Measurements from ENCODE around the gene LYST. TPM values are rescaled to one million over a fixed set of nuclear protein-coding genes. Genes with fewer than 3 reads are reported as not detected.
"Not testable (repeated sequence)": the region's sequence is repeated elsewhere in the genome, so short reads cannot be mapped to it uniquely, and the experiment has no call there.

Gene LYST
- total RNA-seq, 2 experiments from 2014 or later, result 4.0 to 8.2 TPM

- H3K27ac ChIP-seq (ENCODE audit: low read depth, low read length, poor library complexity, severe bottlenecking), result no peak overlapping the region
- H3K4me1 ChIP-seq (ENCODE audit: insufficient read depth, low read length, poor library complexity, severe bottlenecking), result no peaks in the 10 kb centered on the region
- no peaks in the 10 kb centered on the region for H3K9me2 ChIP-seq (ENCODE audit: insufficient read depth, low read length)
- no peak overlapping the region for H2AFZ ChIP-seq (ENCODE audit: low read length)
- no peak overlapping the region for H3K4me2 ChIP-seq (ENCODE audit: low read length)
- POLR2A ChIA-PET, result no interaction called here
- TF ChIP-seq EZH2phosphoT487 (IDR thresholded peaks at IDR 0.05; ENCODE audit: borderline replicate concordance, low read depth, low read length), result no peak
- no peak for TF ChIP-seq CTCF (conservative IDR thresholded peaks at IDR 0.05; ENCODE audit: low read length)
- no TSS peak for BruUV-seq (replicated peaks)
- H4K20me1 ChIP-seq (ENCODE audit: insufficient read depth, low read length), result no peaks in the 10 kb centered on the region
- intact Hi-C loops (cut with micrococcal nuclease; ENCODE audit: unreplicated experiment), result no loop called here
- no peak overlapping the region for H3K4me3 ChIP-seq (ENCODE audit: low read depth, low read length, poor library complexity, severe bottlenecking)
- H3K36me3 ChIP-seq (ENCODE audit: insufficient read depth, low read length), result no peaks in the 10 kb centered on the region
- no peaks in the 10 kb centered on the region for H3K9me3 ChIP-seq (ENCODE audit: low read length)
- DNase-seq (ENCODE audit: low spot score), result no peak
- CTCF ChIA-PET (ENCODE audit: unreplicated experiment), result no interaction called here
- no peaks in the 10 kb centered on the region for H3K79me2 ChIP-seq (ENCODE audit: insufficient read depth, low read depth, low read length)
These were observed 241.4 kb downstream of the LYST start for GRCh38 chr1:235625340-235625739.

- DNase-seq (ENCODE audit: low spot score), result no peak
- no peaks in the 10 kb centered on the region for H3K9me3 ChIP-seq (ENCODE audit: low read length)
- H3K4me1 ChIP-seq (ENCODE audit: insufficient read depth, low read length, poor library complexity, severe bottlenecking), result no peaks in the 10 kb centered on the region
- no peak overlapping the region for H2AFZ ChIP-seq (ENCODE audit: low read length)
- POLR2A ChIA-PET, result interaction anchor here (1.0 kb wide), 1 partner anchor 235 kb away, joined by 3 read pairs; no protein-coding TSS in a partner anchor
- no TSS peak for BruUV-seq (replicated peaks)
- no peaks in the 10 kb centered on the region for H3K9me2 ChIP-seq (ENCODE audit: insufficient read depth, low read length)
- H3K79me2 ChIP-seq (ENCODE audit: insufficient read depth, low read depth, low read length), result no peaks in the 10 kb centered on the region
- H4K20me1 ChIP-seq (ENCODE audit: insufficient read depth, low read length), result no peaks in the 10 kb centered on the region
- no peak for TF ChIP-seq CTCF (conservative IDR thresholded peaks at IDR 0.05; ENCODE audit: low read length)
- no peak for TF ChIP-seq EZH2phosphoT487 (IDR thresholded peaks at IDR 0.05; ENCODE audit: borderline replicate concordance, low read depth, low read length)
- no peaks in the 10 kb centered on the region for H3K36me3 ChIP-seq (ENCODE audit: insufficient read depth, low read length)
- no peak overlapping the region for H3K4me2 ChIP-seq (ENCODE audit: low read length)
- CTCF ChIA-PET (ENCODE audit: unreplicated experiment), result no interaction called here
- no peak overlapping the region for H3K27ac ChIP-seq (ENCODE audit: low read depth, low read length, poor library complexity, severe bottlenecking)
- intact Hi-C loops (cut with micrococcal nuclease; ENCODE audit: unreplicated experiment), result no loop called here
- H3K4me3 ChIP-seq (ENCODE audit: low read depth, low read length, poor library complexity, severe bottlenecking), result no peak overlapping the region
These were observed 241.9 kb downstream of the LYST start for GRCh38 chr1:235624721-235625333.

DNA sequence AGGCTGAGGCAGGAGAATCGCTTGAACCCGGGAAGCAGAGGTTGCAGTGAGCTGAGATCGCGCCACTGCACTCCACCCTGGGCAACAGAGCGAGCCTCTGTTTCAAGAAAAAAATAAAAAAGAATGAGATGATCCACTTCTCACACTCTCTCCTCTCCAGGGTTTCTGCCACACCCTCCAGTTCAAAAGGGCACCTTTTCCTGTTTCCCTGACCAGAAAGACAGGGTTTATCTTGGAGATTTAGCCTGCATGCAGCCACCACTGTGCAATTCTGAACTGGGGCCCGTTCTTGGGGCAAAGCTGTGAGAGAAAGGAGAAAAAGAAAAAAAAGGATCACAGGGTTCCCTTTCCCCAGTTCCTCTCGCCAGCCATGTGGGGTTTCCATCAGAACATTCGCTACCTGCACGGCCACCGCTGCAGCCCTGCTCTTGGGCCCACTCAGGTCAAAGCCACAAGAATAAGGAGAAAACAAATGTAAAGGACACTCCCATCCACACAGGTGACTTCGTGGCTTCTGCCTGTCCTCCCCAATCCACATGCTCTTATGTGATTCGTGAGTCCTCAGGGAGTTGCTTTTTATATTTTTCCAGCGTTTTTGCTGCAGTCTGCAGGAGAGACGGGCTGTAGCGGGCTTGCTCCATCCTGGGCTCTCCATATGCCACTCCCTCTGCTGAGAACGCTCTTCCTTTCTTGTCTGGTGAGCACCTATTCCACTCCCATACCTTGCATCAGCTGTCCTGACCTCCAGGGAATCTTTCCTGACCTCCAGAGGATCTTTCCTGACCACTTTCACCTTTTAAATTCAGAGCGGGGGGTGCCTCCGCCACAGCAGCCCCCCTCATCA lies 243.5 kb downstream of the LYST start:
- intact Hi-C loops (cut with micrococcal nuclease; ENCODE audit: unreplicated experiment), result no loop called here
- H4K20me1 ChIP-seq (ENCODE audit: insufficient read depth, low read length), result no peaks in the 10 kb centered on the region
- ChIA-PET CTCF (ENCODE audit: unreplicated experiment) (no interaction called here), POLR2A (no interaction called here)
- BruUV-seq (replicated peaks), result no TSS peak
- no peak for DNase-seq (ENCODE audit: low spot score)
- no peak overlapping the region for H3K4me2 ChIP-seq (ENCODE audit: low read length)
- H3K36me3 ChIP-seq (ENCODE audit: insufficient read depth, low read length), result no peaks in the 10 kb centered on the region
- H2AFZ ChIP-seq (ENCODE audit: low read length), result no peak overlapping the region
- H3K4me1 ChIP-seq (ENCODE audit: insufficient read depth, low read length, poor library complexity, severe bottlenecking), result no peaks in the 10 kb centered on the region
- H3K9me2 ChIP-seq (ENCODE audit: insufficient read depth, low read length), result no peaks in the 10 kb centered on the region
- H3K9me3 ChIP-seq (ENCODE audit: low read length), result no peaks in the 10 kb centered on the region
- H3K4me3 ChIP-seq (ENCODE audit: low read depth, low read length, poor library complexity, severe bottlenecking), result no peak overlapping the region
- no peak overlapping the region for H3K27ac ChIP-seq (ENCODE audit: low read depth, low read length, poor library complexity, severe bottlenecking)
- TF ChIP-seq EZH2phosphoT487 (IDR thresholded peaks at IDR 0.05; ENCODE audit: borderline replicate concordance, low read depth, low read length) (no peak), CTCF (conservative IDR thresholded peaks at IDR 0.05; ENCODE audit: low read length) (no peak)
- H3K79me2 ChIP-seq (ENCODE audit: insufficient read depth, low read depth, low read length), result no peaks in the 10 kb centered on the region

- H3K27ac ChIP-seq (ENCODE audit: low read depth, low read length, poor library complexity, severe bottlenecking); H3K79me2 ChIP-seq (ENCODE audit: insufficient read depth, low read depth, low read length); H4K20me1 ChIP-seq (ENCODE audit: insufficient read depth, low read length); H3K4me3 ChIP-seq (ENCODE audit: low read depth, low read length, poor library complexity, severe bottlenecking); H3K4me2 ChIP-seq (ENCODE audit: low read length); H3K9me2 ChIP-seq (ENCODE audit: insufficient read depth, low read length); intact Hi-C loops (cut with micrococcal nuclease; ENCODE audit: unreplicated experiment); BruUV-seq (replicated peaks); H3K36me3 ChIP-seq (ENCODE audit: insufficient read depth, low read length); H3K9me3 ChIP-seq (ENCODE audit: low read length); H2AFZ ChIP-seq (ENCODE audit: low read length); DNase-seq (ENCODE audit: low spot score); H3K4me1 ChIP-seq (ENCODE audit: insufficient read depth, low read length, poor library complexity, severe bottlenecking): not testable (repeated sequence)
- ChIA-PET POLR2A (interaction anchor here (0.7 kb wide), 1 partner anchor 103 kb away, joined by 4 read pairs; no protein-coding TSS in a partner anchor), CTCF (ENCODE audit: unreplicated experiment) (interaction anchor here (0.6 kb wide), 1 partner anchor 1294 kb away, joined by 3 read pairs; no protein-coding TSS in a partner anchor)
These were observed 247.6 kb downstream of the LYST start for GRCh38 chr1:235619149-235619548.

Measured in OCI-LY7 (cell line).